NCI-H2029 (cell line): ENCODE results near the gene SOX6.
A peak's percentile ranks its signal among the peaks of the same experiment; 100 is the strongest.

Experiments
- DNase-seq: peaks from one replicate; lab custom pipeline; 2025; lab: John Stamatoyannopoulos, UW

Gene SOX6

DNA sequence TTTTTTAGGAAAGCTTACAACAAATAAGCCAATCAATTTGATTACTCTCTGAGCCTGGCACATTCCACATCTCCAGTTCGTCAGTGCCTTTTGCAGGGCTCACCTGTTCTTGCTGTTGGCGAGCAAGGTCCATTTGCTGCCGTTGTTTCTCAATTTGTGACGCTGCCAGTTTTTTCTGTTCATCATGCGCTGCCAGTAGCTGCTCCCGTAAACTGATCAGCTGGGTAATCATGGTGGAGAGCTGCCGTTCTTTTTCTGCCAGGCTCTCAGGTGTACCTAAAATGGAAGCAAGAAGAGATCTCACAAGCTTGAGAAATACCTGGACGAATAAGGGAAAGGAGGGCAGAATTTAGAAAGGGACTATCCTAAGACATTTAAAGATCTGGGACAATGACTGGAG is 169.7 kb downstream of the SOX6 start:
- peak; percentile 53 for DNase-seq

DNA sequence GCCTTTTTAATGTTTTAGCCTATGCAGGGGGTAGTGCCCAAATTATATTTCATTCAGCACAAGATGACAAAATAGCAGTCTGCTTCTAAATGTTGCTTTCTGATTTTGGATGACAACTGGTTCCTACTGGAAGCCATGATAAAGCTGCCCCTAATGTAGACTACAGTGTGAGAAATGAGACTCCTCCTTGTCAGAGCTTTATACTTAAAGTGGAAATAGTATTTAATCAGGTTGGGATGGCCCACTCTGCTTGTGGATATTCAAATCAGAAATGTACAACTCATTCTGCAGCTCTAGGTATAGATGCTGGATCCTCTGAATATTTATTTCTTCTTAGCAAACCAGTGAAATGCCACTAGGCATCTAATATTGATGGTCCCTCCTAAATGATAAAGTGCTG is 171.3 kb downstream of the SOX6 start:
- DNase-seq, result no peak

DNA sequence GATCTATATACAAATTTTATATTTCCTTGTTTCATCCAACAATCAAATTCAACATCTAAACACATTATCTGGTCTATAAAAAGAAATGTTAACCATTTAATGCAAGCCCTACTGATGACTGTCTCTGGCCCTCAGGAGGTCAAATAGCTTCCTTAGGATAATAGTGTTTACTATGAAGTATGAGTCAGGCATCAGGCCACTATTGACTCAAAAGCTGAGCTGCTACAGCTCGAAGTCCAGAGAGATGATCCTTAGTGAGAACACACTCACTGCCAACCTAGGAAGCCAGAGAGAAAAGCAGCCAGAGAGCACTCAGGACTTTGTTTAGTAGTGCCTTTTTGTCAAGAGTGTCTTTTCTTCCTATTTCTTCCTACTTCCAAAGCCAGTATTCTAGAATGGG is 171.8 kb downstream of the SOX6 start:
- peak; percentile 47 for DNase-seq

DNA sequence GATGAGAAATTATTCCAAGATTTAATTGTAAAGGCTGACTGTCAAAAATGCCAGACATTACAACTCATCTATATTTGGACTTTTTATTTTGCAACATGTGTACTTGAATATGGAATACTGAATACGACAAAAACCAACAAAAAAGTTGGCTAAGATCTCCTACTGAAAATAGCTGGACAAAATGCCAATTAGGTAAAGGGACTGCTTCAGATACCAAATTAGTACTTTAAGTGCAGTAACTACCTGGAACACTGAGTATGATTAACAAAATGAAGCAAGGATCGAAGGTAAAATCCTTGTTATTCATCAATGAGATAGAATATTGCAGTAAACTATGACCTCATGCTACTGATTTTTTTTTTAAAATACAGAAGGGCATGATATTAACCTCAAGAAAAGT is 173.8 kb downstream of the SOX6 start:
- no peak for DNase-seq

DNA sequence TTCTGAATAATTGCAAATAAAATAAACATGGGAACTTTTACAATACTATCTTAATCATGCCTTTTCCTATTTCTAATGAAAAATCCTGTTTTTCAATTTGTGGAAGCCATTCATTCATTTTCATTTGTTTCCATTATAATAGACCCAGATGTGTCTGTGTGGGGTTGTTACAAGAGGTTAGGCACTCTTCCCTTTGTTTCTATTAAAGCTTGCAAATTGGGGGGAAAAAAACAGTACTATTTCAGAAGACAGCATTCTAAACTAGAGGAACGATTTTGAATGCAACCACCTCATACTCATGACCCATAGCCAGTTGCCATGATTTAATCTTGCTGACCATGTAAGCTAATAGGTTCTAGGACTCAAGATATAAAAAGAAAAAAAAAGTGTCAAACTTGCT is 175.5 kb downstream of the SOX6 start:
- DNase-seq, result no peak

DNA sequence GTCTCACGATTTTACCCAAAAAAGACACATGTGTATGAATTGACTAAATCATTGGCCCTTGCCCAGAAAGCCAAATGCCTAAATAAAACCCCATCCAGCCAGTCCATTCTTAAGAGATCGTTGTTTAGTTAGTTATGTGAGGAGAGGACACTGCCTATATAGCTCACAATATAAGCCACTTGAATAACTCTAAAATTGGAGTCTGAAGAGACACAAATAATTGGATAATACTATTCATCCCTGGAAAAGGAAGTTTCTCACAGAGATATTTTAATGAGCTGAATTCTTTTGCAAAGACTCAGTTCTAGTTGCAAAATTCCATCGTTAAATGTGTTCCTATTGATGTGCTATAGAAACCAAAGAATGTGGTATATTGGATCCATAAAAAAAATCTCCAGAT is 176.7 kb downstream of the SOX6 start:
- DNase-seq, result no peak

DNA sequence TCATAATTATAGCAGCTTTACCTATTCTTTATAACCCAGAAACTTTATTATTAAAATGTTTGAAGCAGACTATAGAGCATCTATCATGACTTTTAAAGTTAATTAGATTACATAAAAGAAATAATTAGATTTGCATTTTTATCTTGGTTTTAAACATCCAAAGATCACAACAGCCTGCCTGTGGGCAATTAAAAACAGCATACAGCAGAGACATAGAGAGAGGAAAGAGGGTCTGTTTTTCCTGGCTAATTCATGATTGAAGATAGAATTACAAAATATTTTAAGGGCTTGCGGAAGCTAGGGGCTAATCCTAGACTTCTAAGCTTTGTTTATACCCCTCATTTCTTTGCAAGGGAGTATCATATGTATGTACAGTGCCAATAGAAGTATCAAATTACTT is 178.1 kb downstream of the SOX6 start:
- DNase-seq, result no peak

DNA sequence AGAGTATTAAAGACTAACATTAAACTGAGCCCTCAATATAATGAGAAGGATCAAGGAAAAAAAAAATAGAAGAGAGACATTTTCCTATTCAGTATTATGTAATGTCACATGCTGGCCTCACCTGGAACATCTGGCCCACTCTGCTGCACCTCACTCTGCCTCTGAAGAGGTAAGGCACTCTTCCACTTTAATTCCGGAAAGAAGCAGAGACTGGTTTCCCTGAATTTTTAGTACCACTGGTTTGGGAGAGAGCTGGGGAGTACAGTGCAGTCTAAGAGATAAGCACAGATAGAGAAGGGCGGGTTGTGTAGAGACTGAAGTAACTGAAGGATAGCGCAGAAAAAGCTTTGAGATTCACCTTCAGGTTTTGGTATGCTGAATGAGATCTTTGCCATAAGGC is 178.7 kb downstream of the SOX6 start:
- no peak for DNase-seq

DNA sequence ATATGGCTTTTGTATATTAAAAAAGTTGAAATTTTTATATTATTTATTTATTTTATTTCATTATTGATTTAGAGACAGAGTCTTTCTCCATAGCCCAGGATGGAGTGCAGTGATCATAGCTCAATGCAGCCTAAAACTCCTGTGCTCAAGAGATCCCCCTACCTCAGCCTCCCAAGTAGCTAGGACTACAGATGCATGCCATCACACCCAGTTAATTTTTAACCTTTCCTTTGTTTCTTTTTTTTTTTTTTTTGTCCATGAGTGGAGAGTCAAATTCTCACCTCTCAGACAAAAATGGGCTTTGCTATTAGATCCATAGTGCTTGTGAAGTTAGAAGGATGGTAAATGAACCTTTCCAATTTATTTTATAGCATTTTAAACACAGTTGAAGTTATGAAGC is 182.5 kb downstream of the SOX6 start:
- no peak for DNase-seq

DNA sequence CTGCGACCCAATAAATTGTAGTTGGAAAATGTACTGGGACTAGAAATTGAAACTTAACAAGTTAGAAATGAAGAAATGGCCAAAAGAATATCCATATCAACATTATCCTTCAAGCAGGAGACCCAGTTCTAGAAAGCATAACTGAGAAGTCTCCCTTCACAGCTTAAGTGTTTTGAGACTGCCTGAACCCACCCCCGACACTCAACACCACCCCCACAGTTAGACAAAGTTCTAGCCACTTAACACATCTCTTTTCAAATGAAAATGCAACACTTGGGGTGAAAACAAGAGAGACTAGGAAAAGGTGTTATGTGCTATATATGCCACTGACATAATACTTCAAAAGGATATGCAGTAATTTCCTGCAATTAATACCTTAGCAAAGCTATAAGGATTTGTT is 184.5 kb downstream of the SOX6 start:
- no peak for DNase-seq

DNA sequence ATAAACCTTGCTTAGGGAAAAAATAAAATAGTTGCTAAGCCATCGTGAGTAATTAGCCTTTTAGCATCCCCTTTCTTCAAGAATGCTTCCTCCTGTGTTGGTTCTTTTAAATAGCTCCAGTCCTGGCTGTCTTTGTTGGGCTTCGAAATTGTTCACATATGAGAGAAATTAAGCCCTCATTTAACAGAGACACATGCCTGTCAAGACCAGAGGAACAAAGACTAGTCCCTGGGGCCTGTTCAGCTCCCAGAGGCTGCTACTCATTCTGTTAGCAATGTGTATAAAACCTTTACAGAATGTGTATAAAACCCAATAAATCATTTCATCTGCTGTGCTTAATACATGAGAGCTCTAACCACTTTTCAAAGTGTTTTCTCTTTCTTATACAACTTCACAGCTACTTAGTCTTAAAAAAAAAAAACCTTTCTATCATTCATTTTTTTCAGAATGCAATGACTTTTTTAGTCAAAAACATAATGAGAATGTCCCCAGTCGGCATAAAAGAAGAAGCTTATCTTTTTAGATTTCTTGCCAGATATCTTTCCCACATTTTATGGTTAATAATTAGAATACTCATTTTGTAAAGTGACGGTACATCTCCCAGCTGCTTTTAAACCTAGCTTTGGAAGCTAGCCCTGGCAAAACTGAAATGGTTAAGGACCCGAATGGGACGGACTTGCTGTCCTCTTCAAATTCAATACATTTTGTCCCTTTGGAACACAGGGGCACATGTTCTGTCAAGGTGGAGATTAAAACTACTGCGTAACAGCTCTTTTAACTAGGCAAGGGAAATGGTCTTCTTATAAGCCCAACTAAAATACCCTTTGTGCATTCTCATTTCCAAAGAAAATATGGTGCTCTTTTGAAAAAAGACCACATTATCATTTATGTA is 186.1 kb downstream of the SOX6 start:
- no peak for DNase-seq

DNA sequence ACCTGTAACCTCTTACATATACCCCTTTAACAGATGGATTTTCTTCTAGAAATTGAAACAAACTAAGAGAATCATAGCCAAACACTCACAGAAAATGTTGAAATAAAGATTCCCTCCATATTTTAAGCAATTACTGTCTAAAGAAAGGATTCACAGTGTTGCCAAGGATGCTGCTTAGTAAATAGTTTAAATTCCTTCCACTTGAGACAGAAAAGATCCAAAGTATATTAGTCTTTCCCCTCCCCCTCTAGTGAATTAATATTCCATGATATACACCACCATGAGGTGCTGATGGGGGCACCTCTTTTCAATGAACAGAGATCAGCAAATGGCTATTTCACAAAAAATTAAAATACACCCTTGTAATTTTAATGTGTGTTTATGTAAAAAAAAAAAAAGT is 186.8 kb downstream of the SOX6 start:
- no peak for DNase-seq

DNA sequence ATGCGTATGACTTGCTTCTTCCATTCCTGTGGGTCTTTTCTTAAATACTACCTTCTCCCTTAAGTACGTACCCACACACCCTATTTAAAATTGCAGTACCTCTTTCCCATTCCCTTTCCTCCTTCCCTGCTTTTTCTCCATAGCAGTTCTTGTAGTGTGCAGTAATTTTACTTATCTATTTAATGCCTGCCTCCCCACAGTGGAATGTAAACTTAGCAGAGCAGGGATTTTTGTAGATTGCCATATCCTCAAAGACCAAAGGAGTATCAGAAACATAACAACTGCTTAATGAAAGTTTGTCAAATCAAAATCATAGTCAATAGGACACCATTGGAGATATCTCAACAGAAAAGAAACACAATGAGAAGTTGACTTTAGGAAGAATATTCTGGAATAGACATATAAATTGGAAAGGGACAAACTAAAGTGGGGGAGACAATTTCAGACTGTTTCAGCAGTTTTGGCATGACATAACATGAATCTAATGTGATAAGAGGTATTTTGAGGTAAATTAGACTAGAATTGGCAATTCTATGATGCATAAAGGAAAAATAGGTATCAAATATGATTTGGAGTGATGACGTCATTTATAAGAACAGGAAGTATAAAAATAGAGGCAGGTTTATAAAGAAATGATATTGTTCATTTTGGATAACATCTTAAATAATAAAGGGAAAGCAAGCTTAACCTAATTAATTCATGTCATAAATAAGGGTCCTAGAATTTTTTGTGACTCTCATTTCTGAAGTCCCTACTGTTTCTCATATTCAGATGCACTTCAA is 188.4 kb downstream of the SOX6 start:
- DNase-seq, result no peak

DNA sequence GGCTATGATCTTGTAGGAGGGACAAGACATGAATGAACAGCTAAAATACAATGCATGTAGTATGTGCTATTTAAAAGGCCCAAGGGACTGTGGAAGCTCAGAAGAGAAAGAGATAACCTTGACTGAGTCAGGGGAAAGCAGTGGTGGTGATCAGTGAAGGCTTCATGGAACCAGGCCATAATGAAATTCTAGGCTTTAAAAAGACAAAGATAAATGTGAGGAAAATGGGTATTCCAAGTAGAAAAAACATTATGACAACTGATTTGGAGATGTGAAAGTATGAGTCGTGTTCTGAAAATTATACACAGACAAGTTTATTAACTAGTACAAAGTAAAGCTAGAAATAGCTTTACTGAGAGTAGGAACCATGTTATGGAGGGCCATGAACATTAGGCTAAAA is 189.8 kb downstream of the SOX6 start:
- DNase-seq, result no peak

DNA sequence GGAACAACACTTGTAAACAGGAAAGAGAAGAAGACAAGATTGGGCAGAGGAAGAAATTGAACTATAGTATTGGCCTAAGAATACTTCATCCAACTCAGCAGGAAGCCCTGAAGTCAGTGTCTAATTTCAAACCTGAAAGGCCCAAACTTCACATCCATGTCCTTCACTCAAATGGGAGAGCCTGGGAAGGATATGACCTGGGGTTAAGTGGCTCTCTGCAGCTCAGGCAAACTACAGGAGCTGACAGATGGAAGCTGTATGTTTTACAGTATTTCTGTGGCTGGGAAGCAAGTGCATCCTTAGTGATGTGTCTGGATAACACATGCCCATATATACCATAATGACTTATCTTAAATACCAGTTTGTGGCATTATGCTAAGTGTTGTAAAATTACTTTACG is 196.2 kb downstream of the SOX6 start:
- DNase-seq, result no peak

DNA sequence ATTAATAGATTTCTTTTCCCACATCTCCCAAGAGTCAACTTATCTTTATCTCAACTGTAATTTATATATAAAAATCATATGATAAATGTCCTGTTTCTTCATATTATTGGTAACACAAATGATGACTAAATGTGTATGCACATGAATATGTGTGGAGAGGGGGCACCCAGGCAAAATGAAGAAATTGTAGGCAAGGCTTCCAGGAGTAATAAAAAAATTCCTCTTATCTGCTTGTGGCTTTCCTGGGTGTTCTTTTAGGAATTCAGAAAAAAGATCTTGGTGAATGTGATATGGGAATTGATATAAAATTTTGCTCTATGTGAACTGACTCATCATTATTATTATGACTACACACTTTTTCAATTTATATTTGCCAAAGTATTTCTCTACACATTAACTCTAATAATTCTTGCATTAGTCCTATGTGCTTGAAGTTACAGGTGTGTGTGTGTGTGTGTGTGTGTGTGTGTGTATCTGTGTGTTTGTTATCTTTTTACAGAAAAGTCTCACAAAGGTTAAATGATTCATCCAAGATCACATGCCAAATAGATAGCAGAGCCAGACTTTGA is 197.8 kb downstream of the SOX6 start:
- DNase-seq, result no peak

DNA sequence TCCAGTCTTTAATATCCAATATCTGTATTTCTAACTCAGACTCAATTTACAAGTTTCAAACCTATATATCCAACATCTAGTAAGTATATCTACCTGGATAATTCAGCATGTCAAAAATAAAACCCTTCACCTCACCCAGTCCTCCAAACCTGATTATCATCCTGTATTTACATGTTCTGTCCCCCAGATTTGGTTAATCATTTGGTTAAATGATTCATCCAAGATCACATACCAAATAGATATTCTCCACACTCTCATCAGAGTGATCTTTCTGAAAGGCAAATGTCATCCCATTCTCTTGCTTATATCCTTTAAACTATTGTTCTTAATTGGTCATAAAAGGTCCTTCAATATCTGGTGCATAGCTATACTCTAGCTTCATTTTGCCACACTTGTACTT is 199.0 kb downstream of the SOX6 start:
- DNase-seq, result no peak

DNA sequence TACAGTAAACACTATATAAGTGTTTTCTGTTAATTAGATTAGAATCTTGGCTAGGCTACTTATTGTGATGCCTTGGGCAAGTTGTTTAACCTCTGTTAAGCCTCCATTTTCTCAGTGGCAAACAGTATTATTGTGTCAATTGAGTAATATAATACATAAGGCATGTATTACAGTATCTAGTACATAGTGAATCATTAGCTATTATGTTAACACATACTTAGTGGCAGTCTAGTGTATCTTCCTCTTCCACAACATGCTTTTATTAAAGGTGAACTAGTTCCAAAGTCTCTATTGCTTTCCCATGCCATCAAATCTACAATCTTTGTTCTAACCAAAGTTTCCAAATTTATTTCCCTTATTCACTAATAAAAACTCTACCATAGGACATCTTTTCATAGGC is 200.9 kb downstream of the SOX6 start:
- DNase-seq, result no peak

DNA sequence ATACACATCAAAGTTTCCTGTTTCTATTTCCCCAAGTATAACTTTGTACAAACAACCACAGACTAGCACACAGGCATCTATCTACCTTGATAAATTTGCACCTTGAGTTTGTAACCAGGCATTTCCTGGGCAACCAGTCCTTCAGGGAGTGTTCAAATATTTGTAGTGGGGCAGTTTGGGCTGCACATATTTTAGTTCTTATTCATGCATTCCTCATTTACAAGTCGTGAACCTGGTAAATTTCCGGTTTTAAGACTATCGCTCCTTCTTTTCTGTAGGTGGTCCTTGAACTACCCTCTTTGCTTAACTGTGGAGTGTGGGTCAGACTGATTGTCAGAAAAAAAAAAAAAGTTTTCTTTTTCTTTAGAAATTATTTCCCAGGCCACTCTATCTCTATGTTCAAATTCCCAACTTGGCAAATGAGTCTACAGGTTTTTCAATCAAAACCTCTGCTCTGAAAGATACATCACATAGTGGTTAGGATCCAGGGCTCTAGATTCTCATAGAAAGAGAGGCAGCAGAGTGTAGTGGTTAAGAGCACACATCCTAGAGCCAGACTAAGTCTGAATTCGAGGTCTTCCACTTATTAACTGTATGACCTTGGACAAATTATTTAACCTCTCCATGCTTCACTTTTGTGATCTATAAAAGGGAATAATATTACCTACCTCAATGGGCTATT is 201.5 kb downstream of the SOX6 start:
- no peak for DNase-seq

DNA sequence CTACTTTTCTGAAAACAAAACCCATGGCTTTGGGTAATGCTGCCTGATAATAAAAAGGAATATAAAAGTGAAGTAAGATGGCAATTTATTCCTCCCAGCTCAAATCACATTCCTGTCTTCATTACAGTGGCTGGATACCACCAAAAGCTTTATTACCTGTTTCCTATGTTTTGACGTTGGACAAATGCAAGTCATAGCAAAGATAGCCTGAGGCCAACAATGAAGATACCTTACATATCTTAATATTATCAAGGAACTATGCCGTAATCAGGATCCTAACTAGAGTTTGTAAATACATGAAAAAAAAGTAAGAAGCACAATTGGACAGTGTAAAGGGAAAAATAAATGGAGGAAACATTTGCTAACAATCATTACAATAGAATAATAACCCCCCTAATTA is 202.4 kb downstream of the SOX6 start:
- no peak for DNase-seq

DNA sequence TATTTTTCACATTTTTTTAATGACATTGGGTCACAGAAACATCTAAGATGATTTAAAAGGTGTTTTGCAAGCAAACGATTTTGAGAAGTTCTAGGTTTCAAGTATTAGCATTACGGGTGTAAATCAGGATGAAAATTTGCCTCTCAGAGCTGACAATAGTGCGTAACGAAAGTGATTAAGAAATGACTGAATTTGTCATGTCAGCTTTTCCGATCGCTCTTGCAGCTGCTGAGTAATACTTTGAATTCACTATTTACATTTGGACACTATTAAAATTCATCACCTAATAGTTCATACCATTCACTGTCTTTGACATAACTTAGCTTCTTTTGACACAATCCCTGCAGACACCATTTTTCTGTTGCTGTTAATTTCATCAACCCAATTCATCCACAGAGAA is 205.2 kb downstream of the SOX6 start:
- DNase-seq, result no peak

DNA sequence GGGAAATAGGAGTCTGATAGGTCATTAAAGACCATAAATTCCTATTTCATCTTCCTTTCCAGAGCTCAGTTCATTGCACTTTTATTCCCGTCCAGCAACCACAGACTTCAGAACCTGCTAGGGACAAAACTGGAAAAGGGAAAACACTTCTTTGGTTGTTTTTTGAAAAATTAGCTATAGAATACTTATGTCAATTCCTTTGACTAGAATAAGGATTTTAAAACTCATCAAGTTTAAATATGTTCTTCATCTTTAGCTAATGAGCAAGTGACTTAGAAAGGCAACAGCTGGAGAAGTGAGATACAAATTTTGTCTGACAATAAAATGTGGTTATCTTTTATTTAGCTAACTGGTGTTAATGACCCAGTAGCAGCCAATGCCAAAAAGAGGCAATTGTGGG is 206.9 kb downstream of the SOX6 start:
- DNase-seq, result no peak
